HL-60 (cell line): ENCODE measurements around the gene L3MBTL2.

Experiments
- DNase-seq, 2 experiments: peaks; one replicate each; pipeline ENCODE4 v3.0.0-alpha.2; 2010 to 2020; ENCODE audit warnings: low read depth in 1 of 2, low spot score in 1 of 2
- H3K27ac ChIP-seq: fragments of 250-450 bp; sonication (Bioruptor Pico); replicated peaks from 2 replicates; pipeline ENCODE4 v1.5.1; 2020; ENCODE audit warnings: mild to moderate bottlenecking, moderate library complexity
- H3K27me3 ChIP-seq: fragments of 250-450 bp; sonication (Bioruptor Pico); 2 replicates; pipeline ENCODE4 v1.5.1; 2021; ENCODE audit warnings: mild to moderate bottlenecking, moderate library complexity; ENCODE audit not compliant: insufficient read depth, poor library complexity, severe bottlenecking
- H3K4me3 ChIP-seq: replicated peaks from 2 replicates; pipeline ENCODE4 v1.5.1; 2011; ENCODE audit warnings: mild to moderate bottlenecking, control low read depth, low read length; ENCODE audit not compliant: insufficient read depth
- CTCF ChIP-seq: IDR thresholded peaks from one replicate; pipeline ENCODE4 v1.5.1; 2011; ENCODE audit warnings: low read length, control low read depth, inconsistent platforms; ENCODE audit not compliant: insufficient read depth
- GABPA ChIP-seq: IDR thresholded peaks from 2 replicates; pipeline ENCODE4 v1.6.1; 2012; ENCODE audit warnings: low read depth
- POLR2AphosphoS5 ChIP-seq: IDR thresholded peaks from 2 replicates; pipeline ENCODE4 v1.6.1; 2012; ENCODE audit warnings: low read depth
- SPI1 ChIP-seq: IDR thresholded peaks from 2 replicates; pipeline ENCODE4 v1.6.1; 2012; ENCODE audit warnings: low read depth, mild to moderate bottlenecking, borderline replicate concordance
- TF ChIP-seq, protein P1 (sequence below): IDR thresholded peaks from 2 replicates; pipeline ENCODE4 v1.6.1; 2012; ENCODE audit warnings: low read depth; ENCODE audit not compliant: insufficient replicate concordance

L3MBTL2 gene

DNA sequence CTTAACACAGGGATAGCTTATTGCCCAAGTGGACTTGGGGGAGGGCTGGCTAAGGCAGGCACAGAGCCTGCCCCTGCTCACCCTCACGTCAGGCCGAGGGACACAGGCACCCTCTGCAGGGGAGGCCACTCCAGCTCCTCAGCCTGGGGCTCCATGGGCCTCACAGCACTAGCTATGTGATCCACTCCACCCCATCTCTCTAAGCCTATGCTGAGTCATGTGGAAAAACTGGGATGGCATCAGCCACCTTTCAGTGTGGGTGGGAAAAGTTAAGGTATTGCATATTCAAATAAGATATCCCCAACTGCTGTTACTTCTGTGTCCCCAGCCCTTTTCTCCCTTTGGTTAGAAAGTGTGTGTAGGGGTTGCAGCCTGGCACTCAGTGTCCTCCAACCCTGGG is 58.6 kb downstream of the L3MBTL2 start:
- no peaks in the 10 kb centered on the region for H3K27me3 ChIP-seq
- no peak for DNase-seq
- H3K27ac ChIP-seq = no peak overlapping the region
- no peak overlapping the region for H3K4me3 ChIP-seq
- TF ChIP-seq GABPA (no peak), POLR2AphosphoS5 (no peak), SPI1 (no peak), CTCF (no peak)
- TF ChIP-seq, protein P1, sequence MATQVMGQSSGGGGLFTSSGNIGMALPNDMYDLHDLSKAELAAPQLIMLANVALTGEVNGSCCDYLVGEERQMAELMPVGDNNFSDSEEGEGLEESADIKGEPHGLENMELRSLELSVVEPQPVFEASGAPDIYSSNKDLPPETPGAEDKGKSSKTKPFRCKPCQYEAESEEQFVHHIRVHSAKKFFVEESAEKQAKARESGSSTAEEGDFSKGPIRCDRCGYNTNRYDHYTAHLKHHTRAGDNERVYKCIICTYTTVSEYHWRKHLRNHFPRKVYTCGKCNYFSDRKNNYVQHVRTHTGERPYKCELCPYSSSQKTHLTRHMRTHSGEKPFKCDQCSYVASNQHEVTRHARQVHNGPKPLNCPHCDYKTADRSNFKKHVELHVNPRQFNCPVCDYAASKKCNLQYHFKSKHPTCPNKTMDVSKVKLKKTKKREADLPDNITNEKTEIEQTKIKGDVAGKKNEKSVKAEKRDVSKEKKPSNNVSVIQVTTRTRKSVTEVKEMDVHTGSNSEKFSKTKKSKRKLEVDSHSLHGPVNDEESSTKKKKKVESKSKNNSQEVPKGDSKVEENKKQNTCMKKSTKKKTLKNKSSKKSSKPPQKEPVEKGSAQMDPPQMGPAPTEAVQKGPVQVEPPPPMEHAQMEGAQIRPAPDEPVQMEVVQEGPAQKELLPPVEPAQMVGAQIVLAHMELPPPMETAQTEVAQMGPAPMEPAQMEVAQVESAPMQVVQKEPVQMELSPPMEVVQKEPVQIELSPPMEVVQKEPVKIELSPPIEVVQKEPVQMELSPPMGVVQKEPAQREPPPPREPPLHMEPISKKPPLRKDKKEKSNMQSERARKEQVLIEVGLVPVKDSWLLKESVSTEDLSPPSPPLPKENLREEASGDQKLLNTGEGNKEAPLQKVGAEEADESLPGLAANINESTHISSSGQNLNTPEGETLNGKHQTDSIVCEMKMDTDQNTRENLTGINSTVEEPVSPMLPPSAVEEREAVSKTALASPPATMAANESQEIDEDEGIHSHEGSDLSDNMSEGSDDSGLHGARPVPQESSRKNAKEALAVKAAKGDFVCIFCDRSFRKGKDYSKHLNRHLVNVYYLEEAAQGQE = no peak

DNA sequence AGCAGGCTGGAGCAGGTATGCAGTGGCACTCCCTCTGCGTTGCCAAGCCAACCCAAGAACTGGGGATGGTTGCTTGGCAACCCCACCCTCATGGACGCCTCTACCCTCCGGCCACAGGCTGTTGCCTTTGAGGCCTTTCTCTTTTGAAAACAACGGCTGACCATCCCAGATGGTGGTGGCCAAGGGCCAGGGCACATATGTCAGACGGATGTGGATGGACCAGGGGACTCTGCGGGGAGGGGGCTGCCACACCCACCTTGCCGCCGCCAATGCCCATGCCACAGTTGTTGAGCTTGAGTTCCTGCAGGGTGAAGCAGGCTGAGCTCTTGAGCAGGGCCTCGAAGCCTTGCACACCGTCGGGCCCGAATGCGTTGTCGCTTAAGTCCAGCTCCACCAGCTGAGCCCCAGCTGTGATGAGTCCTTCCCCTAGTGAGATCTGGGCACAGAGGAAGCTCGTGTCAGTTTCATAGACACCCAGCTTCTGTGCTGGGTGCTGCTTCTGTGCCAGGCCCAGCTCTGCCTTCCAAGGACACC is 59.4 kb downstream of the L3MBTL2 start:
- TF ChIP-seq GABPA (no peak), SPI1 (no peak), CTCF (no peak), POLR2AphosphoS5 (no peak)
- TF ChIP-seq, protein P1 = no peak
- Histone ChIP-seq H3K27ac (no peak overlapping the region), H3K4me3 (no peak overlapping the region), H3K27me3 (no peaks in the 10 kb centered on the region)
- DNase-seq = no peak

DNA sequence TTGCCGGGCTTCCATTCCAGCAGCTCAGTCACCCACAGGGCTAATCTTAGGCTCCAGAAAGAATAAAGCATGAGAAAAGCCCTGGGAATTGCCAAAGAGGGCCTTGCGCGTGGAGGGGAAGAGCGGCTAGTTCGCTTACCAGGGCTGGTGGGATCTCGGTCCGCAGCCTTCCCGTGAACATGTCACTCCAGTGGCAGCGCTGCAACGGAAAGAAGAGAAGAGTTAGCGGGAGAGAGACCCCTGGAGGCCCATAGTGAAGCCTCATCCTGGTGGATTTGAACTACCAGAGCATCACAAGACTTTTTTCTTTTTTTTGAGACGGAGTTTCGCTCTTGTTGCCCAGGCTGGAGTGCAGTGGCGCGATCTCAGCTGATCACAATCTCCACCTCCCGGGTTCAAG is 62.8 kb downstream of the L3MBTL2 start:
- Histone ChIP-seq H3K4me3 (no peak overlapping the region), H3K27ac (no peak overlapping the region), H3K27me3 (no peaks in the 10 kb centered on the region)
- DNase-seq = no peak
- TF ChIP-seq POLR2AphosphoS5 (no peak), SPI1 (no peak), CTCF (no peak)
- TF ChIP-seq, protein P1 = no peak
